GM19455 (cell line): Measurements from ENCODE around the gene IGFL3.

Experiments used
- ATAC-seq: cut with Tn5 transposase; IDR thresholded peaks from one replicate; pipeline ENCODE4 v1.9.1; 2021; ENCODE audit not compliant: unreplicated experiment

The IGFL3 gene

GRCh38 chr19:46077815-46078167, 46.7 kb downstream of the IGFL3 start:
- ATAC-seq, result no peak

DNA sequence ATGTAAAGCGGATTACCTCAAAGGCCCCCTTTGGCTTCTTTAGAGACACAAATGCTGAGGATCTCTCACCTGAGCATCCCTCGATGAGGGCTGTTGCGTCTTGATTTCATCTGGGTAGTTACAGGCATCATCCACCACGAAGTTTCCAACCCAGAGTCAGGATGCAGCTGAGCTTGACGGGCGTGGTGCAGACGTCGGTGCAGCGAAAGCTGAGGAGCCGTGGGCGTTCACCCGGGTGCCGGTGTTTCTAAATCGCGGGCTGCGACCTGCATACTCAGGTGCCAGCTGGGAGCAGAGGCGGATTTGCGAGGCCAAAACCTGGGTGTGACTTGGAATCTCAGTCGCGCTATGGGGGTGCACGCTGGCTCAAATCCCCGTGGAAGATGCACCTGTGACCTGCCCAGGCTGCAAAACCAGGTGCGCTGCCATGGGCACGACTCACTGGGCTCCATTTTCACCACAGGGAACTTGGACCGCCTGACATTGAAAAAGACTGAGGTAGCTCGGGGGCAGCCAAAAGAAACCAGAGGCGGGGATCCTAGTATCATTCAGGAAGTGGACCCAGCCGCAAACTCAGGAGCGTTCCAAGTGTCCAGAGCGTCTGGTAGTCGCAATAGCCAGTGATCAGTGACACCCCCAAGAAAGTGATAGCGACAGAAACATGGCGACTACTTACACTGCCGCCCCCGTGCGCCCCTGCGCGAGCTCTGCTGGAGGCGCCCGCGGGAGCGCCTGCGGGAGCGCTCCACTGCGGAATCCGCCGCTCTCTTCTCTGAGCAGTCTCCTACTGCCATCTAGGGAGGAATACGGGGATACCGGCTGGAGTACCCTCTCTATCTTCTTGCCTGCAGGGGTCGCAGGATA, 47.3 kb downstream of the IGFL3 start:
- no peak for ATAC-seq

DNA sequence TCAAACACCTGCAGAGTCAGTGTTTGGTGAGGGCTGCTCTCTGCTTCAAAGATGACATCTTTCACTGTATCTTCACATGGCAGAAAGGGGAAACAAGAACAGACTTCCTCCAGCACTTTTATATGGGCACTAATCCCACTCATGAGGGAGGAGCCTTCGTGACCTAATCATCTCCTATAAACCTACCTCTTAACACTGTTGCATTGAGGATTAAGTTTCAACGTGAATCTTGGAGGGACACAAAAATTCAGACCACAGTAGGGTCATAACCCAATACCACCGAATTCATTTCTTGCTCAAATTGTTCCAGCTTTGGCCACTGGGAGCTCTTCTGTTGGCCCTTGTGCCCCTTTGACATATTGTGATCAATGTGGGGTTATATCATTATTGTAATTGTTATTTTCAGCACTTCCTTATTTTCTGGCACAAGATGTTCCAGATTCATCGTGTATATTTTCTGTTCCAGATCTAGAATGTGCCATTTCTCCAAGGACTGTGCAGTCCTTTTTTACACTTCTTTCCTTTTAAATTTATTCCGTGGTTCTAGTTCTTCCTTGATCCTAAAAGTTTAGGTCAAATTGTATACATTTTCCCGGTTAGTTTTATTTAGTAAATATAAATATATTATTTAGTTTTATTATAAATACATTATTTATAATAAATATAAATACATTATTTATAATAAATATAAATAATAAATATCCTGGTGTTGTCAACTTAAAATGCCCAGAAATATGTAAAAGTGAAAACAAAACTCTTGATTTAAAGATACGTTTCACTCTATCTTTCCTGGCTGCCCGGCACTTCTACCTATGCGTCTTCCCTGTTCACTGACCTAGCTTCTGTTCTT, 48.2 kb downstream of the IGFL3 start:
- no peak for ATAC-seq

DNA sequence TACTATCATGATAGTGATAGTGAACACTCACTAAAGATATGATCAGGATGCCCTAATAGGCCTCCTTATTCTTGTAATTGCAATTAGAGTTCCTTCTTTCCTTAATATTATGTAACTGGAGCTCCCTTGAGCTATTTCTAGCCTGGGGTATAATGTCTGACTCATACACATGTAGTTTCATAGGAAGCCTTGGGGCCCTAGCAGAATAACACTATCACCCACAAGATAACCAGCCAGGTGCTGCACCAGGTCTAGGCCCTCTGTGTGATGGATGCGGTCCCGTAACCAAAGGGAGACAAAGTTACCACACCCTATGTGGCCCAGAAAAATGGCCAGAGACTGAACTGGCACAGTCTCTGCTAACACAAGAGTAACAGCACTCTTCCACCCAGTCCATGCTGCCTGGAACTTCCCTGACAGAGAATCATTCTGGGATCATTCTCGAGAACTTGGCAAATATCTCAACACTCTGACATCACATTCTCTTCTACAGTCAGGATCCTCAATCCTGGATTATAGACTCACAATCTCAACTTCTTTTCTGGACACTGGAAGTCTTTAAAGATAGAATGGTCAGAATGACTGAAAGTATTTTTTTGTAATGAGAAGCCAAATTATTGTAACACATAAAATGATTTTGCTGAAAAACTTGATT, 51.1 kb downstream of the IGFL3 start:
- no peak for ATAC-seq
